ENCODE measurements around the gene CELF2.

DNA sequence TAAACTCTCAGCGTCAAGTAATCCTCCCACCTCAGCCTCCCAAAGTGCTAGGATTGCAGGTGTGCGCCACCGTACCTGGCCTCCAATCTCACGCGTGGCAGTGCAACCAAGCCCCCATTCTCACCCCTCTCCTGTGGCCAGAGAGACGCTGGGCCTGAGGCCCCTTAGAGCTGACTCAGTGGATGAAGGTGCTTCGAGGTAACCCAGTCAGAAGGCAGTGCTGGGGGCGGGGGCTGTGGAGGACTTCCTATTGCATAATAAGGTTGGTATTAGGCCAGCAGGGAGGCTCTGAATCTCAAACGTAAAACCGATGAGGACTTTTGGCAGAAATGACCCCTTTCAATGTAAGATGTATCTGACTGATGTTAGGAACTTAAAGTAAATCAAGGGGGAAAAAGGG lies 364.5 kb downstream of the CELF2 start:
- TF ChIP-seq, protein P1, sequence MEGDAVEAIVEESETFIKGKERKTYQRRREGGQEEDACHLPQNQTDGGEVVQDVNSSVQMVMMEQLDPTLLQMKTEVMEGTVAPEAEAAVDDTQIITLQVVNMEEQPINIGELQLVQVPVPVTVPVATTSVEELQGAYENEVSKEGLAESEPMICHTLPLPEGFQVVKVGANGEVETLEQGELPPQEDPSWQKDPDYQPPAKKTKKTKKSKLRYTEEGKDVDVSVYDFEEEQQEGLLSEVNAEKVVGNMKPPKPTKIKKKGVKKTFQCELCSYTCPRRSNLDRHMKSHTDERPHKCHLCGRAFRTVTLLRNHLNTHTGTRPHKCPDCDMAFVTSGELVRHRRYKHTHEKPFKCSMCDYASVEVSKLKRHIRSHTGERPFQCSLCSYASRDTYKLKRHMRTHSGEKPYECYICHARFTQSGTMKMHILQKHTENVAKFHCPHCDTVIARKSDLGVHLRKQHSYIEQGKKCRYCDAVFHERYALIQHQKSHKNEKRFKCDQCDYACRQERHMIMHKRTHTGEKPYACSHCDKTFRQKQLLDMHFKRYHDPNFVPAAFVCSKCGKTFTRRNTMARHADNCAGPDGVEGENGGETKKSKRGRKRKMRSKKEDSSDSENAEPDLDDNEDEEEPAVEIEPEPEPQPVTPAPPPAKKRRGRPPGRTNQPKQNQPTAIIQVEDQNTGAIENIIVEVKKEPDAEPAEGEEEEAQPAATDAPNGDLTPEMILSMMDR (IDR thresholded peaks at IDR 0.05): no peak
- TF ChIP-seq EZH2 (IDR thresholded peaks at IDR 0.05): no peak
